K562 (cell line): ENCODE measurements around the gene ITGAE. TPM values are rescaled to one million over a fixed set of nuclear protein-coding genes. Genes with fewer than 3 reads are reported as not detected.

Experiments
- ATAC-seq: fragments of 200-7000 bp; cut with Tn5 transposase; 3 replicates; pipeline ENCODE4 v1.9.1; 2020; ENCODE audit warnings: moderate library complexity
- BruUV-seq: library from RNA; stranded (reverse); fragments of 400-500 nt; replicated peaks from 2 replicates; lab custom pipeline; 2021; lab: Mats Ljungman, UMichigan
- CTCF ChIA-PET: fragments of 300-600 bp; formaldehyde crosslinking; extraction: SDS; loops from one replicate; lab custom pipeline; 2021; ENCODE audit warnings: low intra/inter-chr PET ratio; lab: Yijun Ruan, JAX
- POLR2A ChIA-PET: fragments of 300-600, 350-650 bp; sonication (Branson Sonifier 250); formaldehyde crosslinking; extraction: SDS; loops from one replicate; lab custom pipeline; 2021; ENCODE audit warnings: antibody characterized with exemption, inconsistent platforms; lab: Yijun Ruan, JAX
- DNase-seq, 4 experiments: peaks; one replicate each; pipeline versions ENCODE4 v3.0.0 to v3.0.0-alpha.2; 2011 to 2018; ENCODE audit warnings: low spot score in 3 of 4, mixed read lengths in 3 of 4; ENCODE audit errors: extremely low read depth in 1 of 4
- FAIRE-seq: peaks from 2 replicates; lab custom pipeline; 2011; peaks lifted over from hg19 to GRCh38; lab: Jason Lieb, UNC
- H2AFZ ChIP-seq: 2 replicates; pipeline ENCODE4 v1.6.0; 2011; ENCODE audit warnings: low read depth, low read length, control low read depth, inconsistent platforms
- H3K27ac ChIP-seq: fragments of 200-600 bp; 3 replicates; pipeline ENCODE4 v1.8.0; 2011; ENCODE audit warnings: low read depth, mild to moderate bottlenecking, control low read depth, inconsistent platforms, low read length, moderate library complexity, mixed read lengths; ENCODE audit errors: extremely low read depth
- H3K27me3 ChIP-seq, 2 experiments: fragments of 300-600 bp in 1 of 2; 2 replicates in 1 of 2; 3 replicates in 1 of 2; pipeline versions ENCODE4 v1.6.0 to v1.8.0; 2011; ENCODE audit warnings: inconsistent platforms in 2 of 2, low read length in 2 of 2, mild to moderate bottlenecking in 1 of 2, mixed read lengths in 1 of 2, moderate library complexity in 1 of 2; ENCODE audit not compliant: control insufficient read depth in 2 of 2, insufficient read depth in 2 of 2
- H3K36me3 ChIP-seq: fragments of 300-600 bp; 3 replicates; pipeline ENCODE4 v1.8.0; 2011; ENCODE audit warnings: mild to moderate bottlenecking, low read length, inconsistent platforms; ENCODE audit not compliant: control insufficient read depth, insufficient read depth
- H3K4me1 ChIP-seq, 2 experiments: fragments of 200-600 bp in 1 of 2; replicated peaks in 1 of 2; 2 replicates in 1 of 2; 3 replicates in 1 of 2; pipeline versions ENCODE4 v1.5.1 to v1.8.0; 2011; ENCODE audit warnings: inconsistent platforms in 2 of 2, low read length in 2 of 2, mild to moderate bottlenecking in 1 of 2, mixed read lengths in 1 of 2, moderate library complexity in 1 of 2; ENCODE audit not compliant: control insufficient read depth in 2 of 2, insufficient read depth in 2 of 2
- H3K4me2 ChIP-seq: 2 replicates; pipeline ENCODE4 v1.6.1; 2011; ENCODE audit warnings: low read length, control low read depth, inconsistent platforms, mixed read lengths; ENCODE audit not compliant: insufficient read depth
- H3K4me3 ChIP-seq: fragments of 200-600 bp; sonication (generic), shearing (Covaris generic); 2 replicates; pipeline ENCODE4 v1.5.1; 2016; ENCODE audit warnings: control low read depth, inconsistent platforms
- H3K79me2 ChIP-seq: fragments of 200-600 bp; 3 replicates; pipeline ENCODE4 v1.8.0; 2011; ENCODE audit warnings: low read length, inconsistent platforms; ENCODE audit not compliant: control insufficient read depth, insufficient read depth
- H3K9ac ChIP-seq, 2 experiments: 2 replicates each; pipeline versions ENCODE4 v1.6.0 to v1.6.1; 2011; ENCODE audit warnings: low read depth in 2 of 2, low read length in 2 of 2, control low read depth in 1 of 2, inconsistent platforms in 1 of 2, mild to moderate bottlenecking in 1 of 2, mixed read lengths in 1 of 2; ENCODE audit not compliant: insufficient read depth in 1 of 2
- H3K9me1 ChIP-seq: one replicate; pipeline ENCODE4 v1.6.0; 2011; ENCODE audit warnings: inconsistent platforms, mild to moderate bottlenecking, low read length, moderate library complexity; ENCODE audit not compliant: control insufficient read depth, insufficient read depth
- H3K9me3 ChIP-seq: replicated peaks from 2 replicates; pipeline ENCODE4 v1.5.1; 2011; ENCODE audit warnings: low read depth, low read length, inconsistent platforms; ENCODE audit not compliant: control insufficient read depth, insufficient read depth
- H4K20me1 ChIP-seq: replicated peaks from 2 replicates; pipeline ENCODE4 v1.6.1; 2011; ENCODE audit warnings: low read length, inconsistent platforms, mixed read lengths; ENCODE audit not compliant: control insufficient read depth, insufficient read depth
- ARID4B ChIP-seq: sonication (generic); formaldehyde crosslinking; IDR thresholded peaks from 2 replicates; pipeline ENCODE4 v1.8.0; 2022; ENCODE audit warnings: mild to moderate bottlenecking, missing genetic modification reagents
- HMG20B ChIP-seq: fragments of 250-450 bp; sonication (Bioruptor Pico); IDR thresholded peaks from 2 replicates; pipeline ENCODE4 v1.5.0; 2021; ENCODE audit warnings: mild to moderate bottlenecking
- HMGN3 ChIP-seq: IDR thresholded peaks from 2 replicates; pipeline ENCODE4 v1.6.1; 2011; ENCODE audit warnings: borderline replicate concordance, low read depth, mild to moderate bottlenecking, mixed read lengths, low read length; ENCODE audit not compliant: insufficient read length; ENCODE audit errors: extremely low read depth
- IRF9 ChIP-seq: fragments of 450-650 bp; IDR thresholded peaks from 2 replicates; pipeline ENCODE4 v1.6.1; 2016; ENCODE audit warnings: missing biosample characterization, missing genetic modification characterization
- MEIS2 ChIP-seq: fragments of 450-650 bp; IDR thresholded peaks from 2 replicates; pipeline ENCODE4 v1.6.1; 2014; ENCODE audit warnings: mild to moderate bottlenecking; ENCODE audit not compliant: partially characterized antibody
- SNIP1 ChIP-seq: fragments of 450-650 bp; IDR thresholded peaks from 2 replicates; pipeline ENCODE4 v1.7.1; 2017; ENCODE audit warnings: low read depth, mild to moderate bottlenecking
- TFE3 ChIP-seq: fragments of 450-650 bp; formaldehyde crosslinking; IDR thresholded peaks from 2 replicates; pipeline ENCODE4 v1.4.0; 2020; ENCODE audit warnings: mild to moderate bottlenecking, mixed read lengths
- TRIM24 ChIP-seq, 2 experiments: fragments of 450-650 bp; IDR thresholded peaks; 2 replicates each; pipeline ENCODE4 v1.6.1; 2016
- ZKSCAN8 ChIP-seq: fragments of 200-800 bp; sonication (Bioruptor generic); IDR thresholded peaks from 2 replicates; pipeline ENCODE4 v1.6.1; 2016; ENCODE audit warnings: missing genetic modification characterization, missing compliant biosample characterization
- ZNF583 ChIP-seq: fragments of 250-450 bp; sonication (Bioruptor Pico); IDR thresholded peaks from 2 replicates; pipeline ENCODE4 v1.4.0; 2020
- WGBS: fragments of 100-300 bp; shearing (Covaris generic); methylation state at CpG from one replicate; pipeline ENCODE4 v1.1.6; 2016; ENCODE audit warnings: low coverage, mixed read lengths; ENCODE audit not compliant: insufficient coverage; ENCODE audit errors: missing lambda C conversion rate; 5-methylcytosine and 5-hydroxymethylcytosine counted together
- in situ Hi-C: fragments of 300-500 bp; cut with MboI; formaldehyde crosslinking; loops from 4 replicates; pipeline ENCODE4 v1.15.0; 2018; ENCODE audit warnings: inconsistent platforms, mixed read lengths
- intact Hi-C: fragments of 100-400 bp; cut with micrococcal nuclease; formaldehyde crosslinking; loops from 2 replicates; pipeline ENCODE4 v1.14.2; 2022
- polyA plus RNA-seq, 8 experiments: library from polyadenylated mRNA; depleted of rRNA in 4 of 8; stranded (reverse) in 5 of 8; unstranded in 3 of 8; fragments of >200 nt; fragmentation: Nextera tagmentation in 2 of 8; fragmentation: Illumina TruSeq in 1 of 8; extraction: Ambion mirVana in 2 of 8; extraction: Trizol in 1 of 8; gene quantifications; 2 replicates each; pipeline versions ENCODE4 v1.2.1 to v1.2.3, GENCODE V29; 2011 to 2014; ENCODE audit warnings: inconsistent platforms in 1 of 8, missing spikeins in 1 of 8
- total RNA-seq, 7 experiments: library from RNA; depleted of rRNA in 6 of 7; stranded (reverse); fragments of >200 nt in 6 of 7; fragmentation: Illumina TruSeq in 2 of 7; extraction: Trizol in 2 of 7; gene quantifications; 2 replicates each; pipeline versions ENCODE4 v1.2.1 to v1.2.3, GENCODE V29; 2011 to 2021; ENCODE audit warnings: low replicate concordance in 1 of 7

ITGAE gene
- total and polyA plus RNA-seq, 9 of the 15 experiments (the other 6 are each of a cell fraction or from before 2014, with no cell fraction given): 14.8 to 160 (median 27.0) TPM

DNA sequence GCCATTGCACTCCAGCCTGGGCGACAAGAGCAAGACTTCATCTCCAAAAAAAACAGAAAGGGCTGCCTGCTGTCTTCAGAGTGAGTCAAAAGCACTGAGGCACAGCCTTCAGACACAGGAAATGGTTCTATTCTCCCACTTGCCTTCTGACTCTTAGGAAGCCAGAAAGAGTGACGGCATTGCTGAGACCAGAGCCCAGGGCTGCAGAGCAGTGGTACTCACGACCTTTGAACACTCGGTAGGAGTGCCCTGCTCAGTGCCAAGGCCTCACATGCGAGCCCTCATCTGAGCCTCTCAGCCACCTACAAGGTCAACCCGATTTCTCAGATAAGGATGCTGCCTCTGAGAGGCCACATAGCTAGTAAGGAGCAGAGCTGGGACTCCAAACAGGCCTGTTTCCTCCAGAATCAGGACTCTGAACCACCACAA is 3.5 kb upstream of the ITGAE start:
- in situ Hi-C loops (no loop called here), intact Hi-C loops (no loop called here)
- DNase-seq: no peak
- H3K9me3 ChIP-seq: no peaks in the 10 kb centered on the region
- H3K79me2 ChIP-seq: no peaks in the 10 kb centered on the region
- no peak for FAIRE-seq
- H3K9ac ChIP-seq: no peak overlapping the region
- no peak overlapping the region for H3K27ac ChIP-seq
- no peaks in the 10 kb centered on the region for H4K20me1 ChIP-seq
- peaks cover 0 to 2% of the 10 kb centered on the region in 2 experiments; a peak in 1 of 5 replicates for H3K4me1 ChIP-seq
- 49% methylated on average over 5 of the region's 6 CpGs for WGBS
- ATAC-seq: no peak; the same call in 2 of the 3 replicates
- H3K36me3 ChIP-seq: peaks cover 23% of the 10 kb centered on the region; the same call in 2 of the 3 replicates
- H2AFZ ChIP-seq: no peak overlapping the region
- CTCF ChIA-PET: no interaction called here
- no peak overlapping the region for H3K4me3 ChIP-seq
- BruUV-seq: no TSS peak
- no peaks in the 10 kb centered on the region for H3K9me1 ChIP-seq
- POLR2A ChIA-PET: no interaction called here
- H3K27me3 ChIP-seq: no peaks in the 10 kb centered on the region
- no peak overlapping the region for H3K4me2 ChIP-seq
- TF ChIP-seq ZNF583 (CRISPR knock-in tag) (no peak), MEIS2 (no peak)

DNA sequence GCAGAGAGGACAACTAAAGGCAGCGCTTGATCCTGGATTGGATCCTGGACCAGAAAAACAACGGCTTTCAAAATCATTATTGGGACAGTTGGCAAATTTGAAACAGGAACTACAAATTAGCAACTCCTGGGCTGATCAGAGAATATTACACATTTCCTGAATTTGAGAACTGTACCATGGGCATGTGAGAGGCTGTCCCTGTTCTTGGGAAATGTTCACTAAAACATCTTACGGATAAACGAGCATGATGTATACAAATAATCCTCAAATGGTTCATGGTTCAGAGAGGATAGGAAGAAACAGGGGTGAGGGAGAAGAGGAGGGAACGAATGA is 2.3 kb upstream of the ITGAE start:
- H3K4me3 ChIP-seq: no peak overlapping the region
- in situ Hi-C loops: no loop called here
- ATAC-seq: no peak

More for the DNA sequence above, 2.3 kb upstream of the ITGAE start:
- Histone ChIP-seq H3K36me3 (peaks cover 15% of the 10 kb centered on the region; the same call in 2 of the 3 replicates), H3K9ac (no peak overlapping the region), H2AFZ (no peak overlapping the region), H4K20me1 (no peaks in the 10 kb centered on the region), H3K27ac (no peak overlapping the region), H3K79me2 (no peaks in the 10 kb centered on the region), H3K9me3 (no peaks in the 10 kb centered on the region), H3K27me3 (no peaks in the 10 kb centered on the region), H3K4me2 (no peak overlapping the region), H3K9me1 (no peaks in the 10 kb centered on the region), H3K4me1 (peaks cover 0 to 2% of the 10 kb centered on the region in 2 experiments; a peak in 2 of 5 replicates)
- POLR2A ChIA-PET: no interaction called here
- no TSS peak for BruUV-seq
- CTCF ChIA-PET: no interaction called here
- DNase-seq: no peak
- no peak for FAIRE-seq
- no peak for TF ChIP-seq HMG20B (CRISPR knock-in tag)
- no peak for TF ChIP-seq TFE3
- TF ChIP-seq ZKSCAN8 (CRISPR knock-in tag): no peak
- no peak for TF ChIP-seq SNIP1
- TF ChIP-seq HMGN3: no peak
- TF ChIP-seq ARID4B (CRISPR knock-in tag): no peak
- TF ChIP-seq TRIM24 (IDR thresholded peaks at IDR 0.05): no peak
- no peak for TF ChIP-seq IRF9 (tag)
- intact Hi-C loops: no loop called here
- 71% methylated on average over 4 of the region's 5 CpGs for WGBS
